NCI-H1048 (cell line): ENCODE results near the gene NFAM1.

Experiments
- DNase-seq: peaks from one replicate; lab custom pipeline; 2025; lab: John Stamatoyannopoulos, UW

The NFAM1 gene

DNA sequence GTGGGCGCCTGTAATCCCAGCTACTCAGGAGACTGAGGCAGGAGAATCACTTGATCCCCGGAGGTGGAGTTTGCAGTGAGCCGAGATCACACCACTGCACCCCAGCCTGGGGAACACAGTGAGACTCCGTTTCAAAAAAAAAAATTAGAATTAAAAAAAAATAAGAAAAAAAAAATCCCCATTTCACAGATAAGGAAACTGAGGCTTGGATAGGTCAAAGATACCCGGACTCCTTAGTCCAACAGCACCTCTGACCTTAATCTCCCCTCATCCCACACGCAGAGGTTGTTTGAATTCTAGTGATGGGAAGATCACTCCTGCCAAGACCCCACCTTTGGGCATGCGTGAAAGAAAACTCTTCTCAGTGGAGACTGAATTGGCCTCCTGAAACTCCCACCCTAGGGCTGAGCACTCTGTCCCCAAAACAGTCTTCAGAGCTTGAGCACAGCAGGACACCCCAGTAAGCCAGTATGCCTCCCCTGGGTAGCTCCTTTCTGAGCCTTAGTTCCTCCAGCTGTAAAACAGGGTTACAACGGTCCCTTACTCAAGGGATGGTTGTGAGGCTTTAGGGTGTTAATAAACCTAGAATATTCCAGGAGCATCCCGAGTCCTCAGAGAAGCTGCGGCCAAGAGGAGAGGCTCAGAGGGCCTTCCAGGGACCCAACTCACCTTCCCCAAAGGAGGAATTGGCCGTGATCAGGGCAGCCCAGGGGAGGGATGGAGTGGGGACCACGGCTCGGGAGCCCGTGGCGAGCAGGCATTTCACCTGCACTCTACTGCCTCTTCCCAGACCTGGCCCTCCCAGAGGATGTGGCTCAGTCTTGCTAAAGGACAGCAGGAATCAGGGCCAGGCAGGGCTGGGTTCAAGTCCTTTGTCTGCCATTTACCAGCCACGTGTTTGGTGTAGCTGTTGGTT is 73.3 kb downstream of the NFAM1 start:
- DNase-seq, result no peak

GRCh38 chr22:42357634-42358296 is 74.4 kb downstream of the NFAM1 start:
- no peak for DNase-seq

GRCh38 chr22:42357221-42357620 is 75.0 kb downstream of the NFAM1 start:
- DNase-seq, result no peak

DNA sequence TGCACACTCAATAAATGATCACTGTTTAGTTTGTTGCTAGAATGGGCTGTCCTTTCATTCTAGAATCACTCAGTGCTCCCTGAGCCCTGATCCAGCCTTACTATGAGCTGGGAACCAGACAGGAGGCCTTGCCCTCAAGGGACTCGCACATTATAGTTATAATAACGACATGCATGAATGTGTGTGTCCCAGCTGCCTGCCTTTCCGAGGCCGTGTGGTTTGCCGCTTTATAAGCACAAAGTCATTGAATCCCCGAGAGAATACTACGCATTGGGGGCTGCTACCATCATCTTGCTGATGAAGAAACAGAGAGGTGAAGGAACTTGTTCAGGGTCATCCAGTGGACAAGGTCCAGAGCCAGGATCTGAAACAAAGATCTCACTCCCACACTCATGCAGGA is 75.7 kb downstream of the NFAM1 start:
- no peak for DNase-seq

GRCh38 chr22:42353883-42354727 is 78.1 kb downstream of the NFAM1 start:
- DNase-seq, result no peak

DNA sequence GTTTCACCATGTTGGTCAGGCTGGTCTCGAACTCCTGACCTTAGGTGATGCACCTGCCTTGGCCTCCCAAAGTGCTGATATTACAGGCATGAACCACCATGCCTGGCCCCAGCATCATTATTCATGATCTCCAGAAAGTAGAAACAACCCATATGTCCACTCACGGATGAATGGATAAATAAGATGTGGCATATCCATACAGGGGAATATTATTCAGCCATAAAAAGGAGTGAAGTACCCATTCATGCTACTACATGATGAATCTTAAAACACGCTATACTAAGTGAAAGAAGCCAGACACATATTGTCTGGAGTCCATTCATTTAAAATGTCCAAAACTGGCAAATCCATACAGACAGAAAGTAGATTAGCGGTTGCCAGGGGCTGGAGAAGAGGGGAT is 81.8 kb downstream of the NFAM1 start:
- DNase-seq, result no peak

DNA sequence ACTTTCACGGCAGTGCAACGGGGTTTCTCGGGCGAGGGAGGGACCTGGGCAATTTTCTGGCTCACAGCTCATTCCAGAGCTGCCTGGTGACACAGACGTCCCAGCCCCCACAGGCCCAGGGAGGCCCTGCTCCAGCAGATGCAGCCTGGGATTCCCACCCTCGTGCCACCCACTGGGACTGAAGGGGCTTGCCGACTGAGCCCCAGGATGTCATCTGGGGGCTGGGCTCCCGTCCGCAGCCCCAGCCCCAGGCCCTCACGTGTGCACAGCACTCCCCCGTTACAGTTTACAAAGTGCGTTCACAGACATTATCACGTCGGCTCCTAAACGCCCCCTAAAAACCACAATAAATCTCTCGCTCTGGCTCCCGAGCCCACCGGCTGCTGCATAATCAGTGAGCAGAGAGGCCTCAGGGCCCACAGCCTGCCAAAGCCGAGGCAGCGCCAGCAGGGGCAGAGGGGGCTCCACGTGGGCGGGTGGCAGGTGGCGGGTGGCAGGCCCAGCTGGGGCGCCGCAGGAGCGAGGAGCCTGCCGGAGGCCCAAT is 84.8 kb downstream of the NFAM1 start:
- DNase-seq, result no peak

DNA sequence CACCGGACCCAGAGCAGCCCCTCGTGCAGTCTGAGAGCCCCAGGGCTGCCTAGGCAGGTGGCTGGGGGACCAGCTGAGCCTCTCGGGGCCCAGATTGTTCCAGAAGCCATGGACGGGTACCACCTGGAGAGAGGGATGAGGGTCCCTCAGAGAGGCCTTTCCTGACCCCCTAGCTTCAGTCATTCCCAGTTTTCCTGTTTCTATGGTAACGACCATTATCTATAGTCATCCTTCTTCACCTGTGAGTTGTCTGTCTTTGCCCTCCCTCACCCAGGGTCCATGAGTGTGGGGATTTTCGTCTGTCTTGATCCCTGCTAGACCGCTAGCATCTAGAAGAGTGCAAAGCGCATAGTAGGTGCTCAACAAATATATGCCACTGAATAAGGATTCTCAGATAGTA is 85.5 kb downstream of the NFAM1 start:
- DNase-seq, result no peak

DNA sequence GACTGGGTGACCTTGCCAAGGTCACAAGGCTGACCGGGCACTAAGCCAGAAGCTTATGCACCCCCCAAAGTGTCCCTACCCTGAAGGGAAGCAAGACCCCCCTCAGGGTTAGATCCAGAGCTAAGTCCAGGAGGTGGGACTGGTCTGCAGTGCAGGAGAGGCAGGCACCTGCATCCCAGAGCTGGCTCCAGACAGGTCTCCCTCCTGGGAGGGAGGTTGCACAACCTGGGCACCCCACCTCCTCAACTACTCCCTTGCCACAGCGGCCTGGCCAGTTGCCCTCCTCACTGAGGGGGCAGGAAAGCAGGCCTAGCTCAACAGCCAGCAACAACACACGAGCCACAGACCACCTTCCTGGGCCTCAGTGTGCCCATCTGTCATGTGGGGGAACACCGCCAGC is 86.7 kb downstream of the NFAM1 start:
- no peak for DNase-seq

GRCh38 chr22:42344361-42344905 is 87.8 kb downstream of the NFAM1 start:
- no peak for DNase-seq

DNA sequence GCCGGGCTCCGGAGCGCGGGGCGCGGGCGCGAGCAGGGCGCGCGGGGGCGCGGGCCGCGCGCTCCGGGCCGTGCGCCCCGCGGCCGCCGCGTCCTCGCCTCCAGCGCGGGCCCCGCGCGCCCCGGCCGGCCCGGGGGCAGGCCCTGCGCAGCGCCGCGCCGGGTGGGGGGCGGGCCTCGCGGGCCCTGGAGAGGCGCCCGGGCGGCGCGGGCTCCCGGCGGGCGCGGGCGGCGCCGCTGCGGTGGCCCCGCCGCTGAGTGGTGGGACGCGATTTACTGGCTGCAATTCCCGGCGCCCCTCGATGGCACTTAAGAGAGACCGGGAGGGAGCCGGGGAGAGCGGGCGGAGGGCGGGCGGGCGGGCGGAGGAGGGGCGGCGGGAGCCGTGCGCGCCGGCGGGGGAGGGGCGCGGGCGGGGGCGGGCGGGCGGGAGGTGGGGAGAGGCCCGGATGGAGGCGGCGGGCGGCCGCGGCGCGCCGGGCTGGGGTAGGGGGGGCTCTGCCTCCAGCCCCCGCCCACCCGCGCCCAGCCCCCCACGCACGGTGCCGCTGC is 88.6 kb downstream of the NFAM1 start:
- no peak for DNase-seq

DNA sequence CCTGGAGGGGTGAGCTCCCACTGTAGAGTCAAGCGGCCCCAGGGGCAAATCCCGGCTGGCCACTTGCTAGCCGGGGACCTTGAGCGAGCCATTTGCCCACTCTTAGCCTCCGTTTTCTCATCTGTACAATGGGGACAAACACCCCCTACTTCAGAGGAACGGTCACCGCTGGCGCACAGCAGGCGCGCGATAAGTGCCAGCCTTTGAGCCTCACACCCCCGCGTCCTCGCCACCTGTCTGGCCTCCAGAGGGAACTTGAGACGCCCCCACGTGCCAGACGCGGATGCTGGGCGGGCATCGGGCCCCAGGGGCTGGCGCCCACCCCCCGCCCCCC is 89.1 kb downstream of the NFAM1 start:
- no peak for DNase-seq

DNA sequence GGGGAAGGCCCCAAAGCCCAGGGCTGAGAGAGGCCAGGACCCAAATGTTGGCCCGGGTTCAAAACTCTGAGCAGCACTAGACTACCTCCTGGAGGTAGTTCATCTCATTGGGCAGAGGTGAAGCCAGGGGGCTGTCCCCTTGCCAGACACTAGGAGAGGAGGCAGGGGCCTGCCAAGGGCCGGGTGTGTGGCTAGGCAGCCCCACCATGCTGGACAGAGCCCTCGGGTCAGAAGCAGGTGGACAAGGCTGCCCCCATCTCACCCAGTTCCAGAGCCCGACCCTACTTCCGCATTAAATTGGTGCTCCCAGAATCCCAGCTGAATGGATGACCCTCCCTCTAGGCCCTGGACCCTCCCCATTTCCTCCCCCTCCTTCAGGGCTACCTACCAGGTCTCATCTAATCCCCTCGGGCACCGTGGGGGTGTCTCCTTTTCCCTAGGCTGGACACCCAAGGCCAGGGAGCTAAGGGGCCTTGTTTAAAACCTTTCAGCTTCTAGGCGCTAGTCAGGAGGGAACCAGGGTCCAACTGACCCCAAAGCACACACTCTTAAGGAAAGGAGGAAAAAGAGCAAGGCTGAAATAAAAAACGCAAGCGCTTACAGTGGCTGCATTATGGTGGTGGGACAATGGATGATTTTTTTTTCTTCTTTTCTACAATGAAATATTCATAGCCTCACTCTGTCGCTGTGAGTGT is 89.6 kb downstream of the NFAM1 start:
- DNase-seq, result no peak

DNA sequence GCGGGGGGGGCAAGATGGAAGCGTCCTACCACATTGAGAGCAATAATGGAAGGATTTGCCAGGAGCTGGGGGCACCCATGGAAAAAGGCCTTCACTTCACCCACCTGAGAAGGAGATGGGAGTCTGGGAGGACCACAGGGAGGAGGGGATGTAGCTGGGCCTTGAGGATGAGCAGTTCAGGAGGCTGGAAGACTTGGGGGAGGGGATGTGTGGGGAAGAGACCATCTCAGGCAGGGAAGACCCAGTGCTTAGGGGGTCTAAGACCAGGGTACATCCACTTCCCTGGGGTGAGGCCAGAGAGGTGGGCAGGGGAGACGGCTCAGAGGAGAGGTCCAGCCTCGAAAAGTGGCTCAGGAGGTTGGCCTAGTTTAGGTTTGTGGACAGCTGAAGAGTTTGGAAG is 90.4 kb downstream of the NFAM1 start:
- no peak for DNase-seq

DNA sequence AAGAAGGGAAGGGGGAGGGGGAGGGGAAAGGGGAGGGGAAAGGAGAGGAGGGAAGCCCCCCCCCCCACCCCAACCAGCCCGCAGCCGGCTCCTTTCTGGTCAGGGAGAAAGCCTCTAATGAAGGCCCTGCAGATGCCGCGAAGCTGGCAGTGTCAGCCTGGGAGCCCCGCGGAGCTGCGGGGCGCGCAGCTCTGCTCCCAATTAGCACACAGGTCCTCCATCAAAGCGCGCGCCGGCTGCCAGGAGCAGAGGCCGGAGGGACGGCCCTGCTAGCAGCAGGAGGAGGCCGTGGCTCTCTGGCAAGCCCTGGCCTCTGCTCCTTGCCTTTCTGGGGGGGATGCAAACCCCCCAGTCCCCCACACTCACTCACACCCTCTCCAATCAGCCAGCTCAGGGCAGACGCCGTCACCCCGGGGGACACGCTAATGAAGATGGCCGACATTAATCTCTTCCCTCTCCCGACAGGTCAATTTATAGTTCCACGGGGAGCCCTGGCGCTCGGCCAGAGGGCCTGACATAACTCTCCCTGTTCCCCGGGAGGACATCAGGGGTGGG is 91.3 kb downstream of the NFAM1 start:
- no peak for DNase-seq

DNA sequence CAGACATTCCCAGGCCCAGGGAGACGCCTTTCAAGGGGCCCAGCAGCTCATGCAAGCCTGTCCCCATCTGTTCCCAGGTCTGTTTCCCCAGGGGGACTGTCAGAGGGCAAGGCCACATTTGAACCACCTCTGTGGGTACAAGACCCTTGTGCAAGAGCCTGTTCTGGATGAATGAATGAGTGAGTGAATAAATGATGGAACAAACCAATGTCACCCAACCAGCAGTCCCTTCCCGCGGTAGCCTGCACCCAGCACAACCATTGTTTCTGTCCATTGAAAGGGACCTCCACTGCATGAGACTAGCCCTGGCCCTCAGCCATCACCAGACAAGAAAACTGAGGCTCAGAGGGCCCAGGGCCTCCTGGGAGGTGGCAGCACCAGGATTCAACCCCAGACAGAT is 92.1 kb downstream of the NFAM1 start:
- DNase-seq, result no peak

DNA sequence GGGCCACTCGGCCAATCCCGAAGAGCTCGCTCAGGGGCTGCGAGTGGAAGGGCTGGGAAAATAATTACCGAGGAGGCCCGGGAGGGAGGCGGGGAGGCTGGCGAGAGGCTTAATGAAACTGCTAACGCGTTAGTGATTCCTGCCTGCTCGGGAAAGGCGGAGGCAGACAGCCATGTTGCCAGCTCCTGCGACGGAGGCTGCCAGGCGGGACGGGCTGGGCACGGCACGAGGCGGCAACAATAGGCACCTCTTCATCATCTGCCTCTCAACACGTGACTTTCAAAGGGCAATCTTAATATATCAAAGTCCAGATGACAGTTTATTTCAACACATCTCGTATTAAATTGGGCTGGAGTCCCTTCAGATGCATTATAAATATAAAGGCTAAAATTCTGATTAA is 93.7 kb downstream of the NFAM1 start:
- no peak for DNase-seq

GRCh38 chr22:42337356-42337755 is 94.8 kb downstream of the NFAM1 start:
- no peak for DNase-seq

DNA sequence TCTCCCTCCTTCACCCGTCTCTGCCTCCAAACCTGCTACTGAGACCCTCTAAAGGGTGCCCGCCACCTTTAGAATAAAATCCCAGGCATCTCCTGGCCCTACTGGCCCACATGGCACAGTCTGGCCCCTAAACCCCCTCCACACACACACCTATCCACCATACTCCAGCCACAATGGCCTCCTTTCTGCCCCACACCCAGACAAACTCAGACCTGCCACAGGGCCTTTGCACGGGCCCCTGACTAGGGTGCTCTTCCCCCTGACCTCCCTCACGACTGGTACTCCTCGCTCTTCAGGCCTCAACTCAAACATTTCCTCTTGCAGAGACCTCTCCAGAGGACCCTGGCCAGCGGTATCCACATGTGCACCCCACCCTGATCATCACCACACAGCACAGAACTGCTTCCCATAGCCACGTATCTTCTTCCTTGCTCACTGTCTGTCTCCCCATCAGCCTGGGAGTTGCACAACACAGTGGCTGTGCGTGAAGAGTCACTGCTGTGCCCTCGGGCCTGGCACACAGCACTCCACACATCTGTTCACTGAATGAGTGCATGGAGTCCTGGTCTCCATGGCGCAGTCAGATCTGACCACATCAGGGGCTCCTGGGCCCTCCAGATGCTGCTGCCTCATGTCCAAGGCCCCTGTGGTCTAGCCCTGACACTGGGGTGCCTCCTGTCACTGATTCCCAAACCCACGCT is 95.5 kb downstream of the NFAM1 start:
- no peak for DNase-seq

GRCh38 chr22:42335839-42336378 is 96.3 kb downstream of the NFAM1 start:
- no peak for DNase-seq
